Measurements from ENCODE around the gene RALBP1. TPM values are rescaled to one million over a fixed set of nuclear protein-coding genes. Genes with fewer than 3 reads are reported as not detected.

The RALBP1 gene
- total and polyA plus RNA-seq, 9 of the 15 experiments (the other 6 are each of a cell fraction or from before 2014, with no cell fraction given): 10.9 to 70.0 (median 61.3) TPM

DNA sequence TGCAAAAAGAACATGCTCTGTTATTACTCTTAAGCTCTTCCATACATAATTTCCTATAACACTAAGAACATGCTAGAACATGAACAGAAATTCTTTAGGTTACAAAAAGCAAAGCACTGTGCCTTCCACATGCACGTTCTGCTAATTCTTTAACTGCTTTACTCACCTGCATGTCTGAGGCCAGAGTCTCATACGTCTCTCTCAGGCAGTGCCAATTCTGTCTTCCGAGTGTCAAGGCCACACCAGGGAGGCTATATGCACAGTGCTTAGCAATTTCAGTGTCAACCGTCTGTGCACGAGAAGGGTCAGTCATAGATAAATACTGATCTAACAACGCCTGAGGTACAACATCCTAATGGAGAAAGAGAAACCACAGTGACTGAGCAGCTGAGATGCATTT, 83.9 kb downstream of the RALBP1 start (continued):
- TF ChIP-seq, protein P1, sequence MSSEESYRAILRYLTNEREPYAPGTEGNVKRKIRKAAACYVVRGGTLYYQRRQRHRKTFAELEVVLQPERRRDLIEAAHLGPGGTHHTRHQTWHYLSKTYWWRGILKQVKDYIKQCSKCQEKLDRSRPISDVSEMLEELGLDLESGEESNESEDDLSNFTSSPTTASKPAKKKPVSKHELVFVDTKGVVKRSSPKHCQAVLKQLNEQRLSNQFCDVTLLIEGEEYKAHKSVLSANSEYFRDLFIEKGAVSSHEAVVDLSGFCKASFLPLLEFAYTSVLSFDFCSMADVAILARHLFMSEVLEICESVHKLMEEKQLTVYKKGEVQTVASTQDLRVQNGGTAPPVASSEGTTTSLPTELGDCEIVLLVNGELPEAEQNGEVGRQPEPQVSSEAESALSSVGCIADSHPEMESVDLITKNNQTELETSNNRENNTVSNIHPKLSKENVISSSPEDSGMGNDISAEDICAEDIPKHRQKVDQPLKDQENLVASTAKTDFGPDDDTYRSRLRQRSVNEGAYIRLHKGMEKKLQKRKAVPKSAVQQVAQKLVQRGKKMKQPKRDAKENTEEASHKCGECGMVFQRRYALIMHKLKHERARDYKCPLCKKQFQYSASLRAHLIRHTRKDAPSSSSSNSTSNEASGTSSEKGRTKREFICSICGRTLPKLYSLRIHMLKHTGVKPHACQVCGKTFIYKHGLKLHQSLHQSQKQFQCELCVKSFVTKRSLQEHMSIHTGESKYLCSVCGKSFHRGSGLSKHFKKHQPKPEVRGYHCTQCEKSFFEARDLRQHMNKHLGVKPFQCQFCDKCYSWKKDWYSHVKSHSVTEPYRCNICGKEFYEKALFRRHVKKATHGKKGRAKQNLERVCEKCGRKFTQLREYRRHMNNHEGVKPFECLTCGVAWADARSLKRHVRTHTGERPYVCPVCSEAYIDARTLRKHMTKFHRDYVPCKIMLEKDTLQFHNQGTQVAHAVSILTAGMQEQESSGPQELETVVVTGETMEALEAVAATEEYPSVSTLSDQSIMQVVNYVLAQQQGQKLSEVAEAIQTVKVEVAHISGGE (CRISPR knock-in tag; IDR thresholded peaks at IDR 0.05): no peak
- TF ChIP-seq MYC (IDR thresholded peaks at IDR 0.05; ENCODE audit: low read depth, low read length) (no peak), MYC (CRISPR knock-in tag; IDR thresholded peaks at IDR 0.05; ENCODE audit: borderline replicate concordance, low read depth) (no peak)

DNA sequence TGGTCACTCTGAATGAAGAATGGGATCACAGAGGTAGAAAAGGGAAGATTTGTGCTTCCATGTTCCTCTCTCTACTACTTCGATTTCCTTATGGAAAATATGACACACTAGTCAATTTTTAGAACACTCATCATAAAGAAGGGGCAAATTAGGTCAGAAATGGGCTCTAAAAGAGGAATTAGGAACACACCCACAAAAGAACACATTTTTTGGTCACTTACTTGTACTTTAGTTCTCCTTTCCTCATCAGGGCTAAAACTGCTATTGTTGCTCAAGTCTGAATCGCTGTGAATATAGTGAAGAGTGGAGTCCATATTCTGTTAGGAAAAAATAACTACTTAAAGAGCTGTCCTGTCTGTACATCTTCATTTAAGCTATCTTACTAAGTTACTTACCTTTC, 86.4 kb downstream of the RALBP1 start:
- FAIRE-seq (no peak), ATAC-seq (no peak), DNase-seq (ENCODE audit: extremely low read depth in 1 of 4, low spot score in 3 of 4) (no peak)
- POLR2A ChIA-PET: interaction anchor here (1.2 to 2.3 kb wide), 2 partner anchors 9 to 17 kb away, joined by 3 to 6 read pairs; no protein-coding TSS in a partner anchor
- peaks cover 86% of the 10 kb centered on the region for H3K36me3 ChIP-seq (ENCODE audit: control insufficient read depth, insufficient read depth, low read length)
- H3K27me3 ChIP-seq (ENCODE audit: control insufficient read depth in 2 of 2, insufficient read depth in 2 of 2, low read length in 2 of 2): no peaks in the 10 kb centered on the region
- no peak overlapping the region for H3K27ac ChIP-seq (ENCODE audit: extremely low read depth, low read depth, low read length)
- no peaks in the 10 kb centered on the region for H4K20me1 ChIP-seq (replicated peaks; ENCODE audit: control insufficient read depth, insufficient read depth, low read length)
- no peak overlapping the region for H3K4me2 ChIP-seq (ENCODE audit: insufficient read depth, low read length)
- H3K79me2 ChIP-seq (ENCODE audit: control insufficient read depth, insufficient read depth, low read length): no peaks in the 10 kb centered on the region
- no peak overlapping the region for H3K9ac ChIP-seq (ENCODE audit: insufficient read depth in 1 of 2, low read depth in 2 of 2, low read length in 2 of 2)
- no TSS peak for BruUV-seq (replicated peaks)
- no peak overlapping the region for H2AFZ ChIP-seq (ENCODE audit: low read depth, low read length)
- intact Hi-C loops (cut with micrococcal nuclease): no loop called here
- in situ Hi-C loops (cut with MboI): no loop called here
- no peaks in the 10 kb centered on the region for H3K9me1 ChIP-seq (ENCODE audit: control insufficient read depth, insufficient read depth, low read length)
- WGBS (ENCODE audit: insufficient coverage, low coverage, missing lambda C conversion rate): 98% methylated on average over 2 of the region's 2 CpGs
- H3K4me3 ChIP-seq: no peak overlapping the region
- CTCF ChIA-PET (ENCODE audit: low intra/inter-chr PET ratio): no interaction called here
- no peaks in the 10 kb centered on the region for H3K9me3 ChIP-seq (replicated peaks; ENCODE audit: control insufficient read depth, insufficient read depth, low read depth, low read length)
- no peaks in the 10 kb centered on the region for H3K4me1 ChIP-seq (replicated peaks in 1 of 2; ENCODE audit: control insufficient read depth in 2 of 2, insufficient read depth in 2 of 2, low read length in 2 of 2)
- TF ChIP-seq JUN (IDR thresholded peaks at IDR 0.05; ENCODE audit: borderline replicate concordance, low read depth, low read length) (no peak), JUN (CRISPR knock-in tag; IDR thresholded peaks at IDR 0.05; ENCODE audit: borderline replicate concordance) (no peak), ZNF175 (CRISPR knock-in tag; IDR thresholded peaks at IDR 0.05; ENCODE audit: low read depth) (no peak), ZNF584 (CRISPR knock-in tag; IDR thresholded peaks at IDR 0.05; ENCODE audit: low read depth) (no peak), PHF8 (IDR thresholded peaks at IDR 0.05; ENCODE audit: borderline replicate concordance, low read length) (no peak), RNF2 (IDR thresholded peaks at IDR 0.05) (no peak), SMC3 (conservative IDR thresholded peaks at IDR 0.05; ENCODE audit: insufficient read depth, low read depth, low read length) (no peak), NRF1 (conservative IDR thresholded peaks at IDR 0.05 in 1 of 2, IDR thresholded peaks at IDR 0.05 in 1 of 2) (no peak), ZSCAN29 (IDR thresholded peaks at IDR 0.05) (no peak), GATA2 (CRISPR knock-in tag; IDR thresholded peaks at IDR 0.05) (no peak), ZNF217 (CRISPR knock-in tag; IDR thresholded peaks at IDR 0.05) (no peak), LARP7 (IDR thresholded peaks at IDR 0.05) (no peak)
- TF ChIP-seq, protein P2, sequence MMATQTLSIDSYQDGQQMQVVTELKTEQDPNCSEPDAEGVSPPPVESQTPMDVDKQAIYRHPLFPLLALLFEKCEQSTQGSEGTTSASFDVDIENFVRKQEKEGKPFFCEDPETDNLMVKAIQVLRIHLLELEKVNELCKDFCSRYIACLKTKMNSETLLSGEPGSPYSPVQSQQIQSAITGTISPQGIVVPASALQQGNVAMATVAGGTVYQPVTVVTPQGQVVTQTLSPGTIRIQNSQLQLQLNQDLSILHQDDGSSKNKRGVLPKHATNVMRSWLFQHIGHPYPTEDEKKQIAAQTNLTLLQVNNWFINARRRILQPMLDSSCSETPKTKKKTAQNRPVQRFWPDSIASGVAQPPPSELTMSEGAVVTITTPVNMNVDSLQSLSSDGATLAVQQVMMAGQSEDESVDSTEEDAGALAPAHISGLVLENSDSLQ (IDR thresholded peaks at IDR 0.05): no peak
- TF ChIP-seq, protein P3, sequence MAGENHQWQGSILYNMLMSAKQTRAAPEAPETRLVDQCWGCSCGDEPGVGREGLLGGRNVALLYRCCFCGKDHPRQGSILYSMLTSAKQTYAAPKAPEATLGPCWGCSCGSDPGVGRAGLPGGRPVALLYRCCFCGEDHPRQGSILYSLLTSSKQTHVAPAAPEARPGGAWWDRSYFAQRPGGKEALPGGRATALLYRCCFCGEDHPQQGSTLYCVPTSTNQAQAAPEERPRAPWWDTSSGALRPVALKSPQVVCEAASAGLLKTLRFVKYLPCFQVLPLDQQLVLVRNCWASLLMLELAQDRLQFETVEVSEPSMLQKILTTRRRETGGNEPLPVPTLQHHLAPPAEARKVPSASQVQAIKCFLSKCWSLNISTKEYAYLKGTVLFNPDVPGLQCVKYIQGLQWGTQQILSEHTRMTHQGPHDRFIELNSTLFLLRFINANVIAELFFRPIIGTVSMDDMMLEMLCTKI (IDR thresholded peaks at IDR 0.05; ENCODE audit: partially characterized antibody): no peak

Data from K562 (cell line).